Liver (tissue), 9 donors: Measurements from ENCODE around the gene GRK6. TPM values are rescaled to one million over a fixed set of nuclear protein-coding genes. Genes with fewer than 3 reads are reported as not detected.

Experiments
- DNase-seq: peaks from one replicate; pipeline ENCODE4 v3.0.0-alpha.2; 2017; ENCODE audit warnings: low spot score
- H3K27ac ChIP-seq, 2 donors: one replicate each; pipeline ENCODE4 v1.7.0; 2013; ENCODE audit warnings: inconsistent platforms in 2 of 2, low read length in 2 of 2, control low read depth in 1 of 2, low read depth in 1 of 2, mild to moderate bottlenecking in 1 of 2
- H3K27me3 ChIP-seq, 4 donors: one replicate each; pipeline versions ENCODE4 v1.6.1 to v1.7.0; 2013; ENCODE audit warnings: low read length in 3 of 4, inconsistent platforms in 1 of 4, mild to moderate bottlenecking in 1 of 4, moderate library complexity in 1 of 4; ENCODE audit not compliant: control insufficient read depth in 4 of 4, insufficient read depth in 4 of 4
- H3K36me3 ChIP-seq, 4 donors: one replicate each; pipeline versions ENCODE4 v1.6.1 to v1.7.0; 2013; ENCODE audit warnings: low read length in 3 of 4, mild to moderate bottlenecking in 3 of 4, low read depth in 1 of 4, moderate library complexity in 1 of 4; ENCODE audit not compliant: control insufficient read depth in 4 of 4, insufficient read depth in 3 of 4
- H3K4me1 ChIP-seq, 4 donors: one replicate each; pipeline versions ENCODE4 v1.6.1 to v1.7.0; 2013; ENCODE audit warnings: low read length in 3 of 4, mild to moderate bottlenecking in 3 of 4, moderate library complexity in 1 of 4; ENCODE audit not compliant: control insufficient read depth in 4 of 4, insufficient read depth in 4 of 4
- H3K4me3 ChIP-seq, 3 donors: one replicate each; pipeline versions ENCODE4 v1.6.1 to v1.7.0; 2013; ENCODE audit warnings: low read length in 3 of 3, control low read depth in 1 of 3, low read depth in 1 of 3, mild to moderate bottlenecking in 1 of 3
- H3K9ac ChIP-seq, 2 donors: one replicate each; pipeline ENCODE4 v1.7.0; 2013; ENCODE audit warnings: low read length in 2 of 2, mild to moderate bottlenecking in 2 of 2, moderate library complexity in 2 of 2, control low read depth in 1 of 2, low read depth in 1 of 2
- H3K9me3 ChIP-seq, 4 donors: one replicate each; pipeline versions ENCODE4 v1.6.1 to v1.7.0; 2013; ENCODE audit warnings: low read length in 3 of 4; ENCODE audit not compliant: control insufficient read depth in 4 of 4
- ATF3 ChIP-seq: IDR thresholded peaks from 2 replicates; pipeline ENCODE4 v1.6.1; 2016; ENCODE audit warnings: antibody characterized with exemption
- CTCF ChIP-seq: fragments of 150-350 bp; IDR thresholded peaks from 2 replicates; pipeline ENCODE4 v1.5.1; 2017; ENCODE audit warnings: improper control_type of control experiment, low read depth, low read length; ENCODE audit not compliant: missing input control
- EGR1 ChIP-seq, 2 donors: IDR thresholded peaks; 2 replicates each; pipeline ENCODE4 v1.6.1; 2016 to 2018; ENCODE audit warnings: antibody characterized with exemption in 2 of 2, low read depth in 2 of 2
- FOXA1 ChIP-seq: IDR thresholded peaks from 2 replicates; pipeline ENCODE4 v1.6.1; 2016; ENCODE audit warnings: antibody characterized with exemption
- FOXA2 ChIP-seq: IDR thresholded peaks from 2 replicates; pipeline ENCODE4 v1.6.1; 2016; ENCODE audit warnings: antibody characterized with exemption
- GABPA ChIP-seq, 2 donors: IDR thresholded peaks in 1 of 2; conservative IDR thresholded peaks in 1 of 2; 2 replicates each; pipeline ENCODE4 v1.6.1; 2016; ENCODE audit warnings: antibody characterized with exemption in 2 of 2, mild to moderate bottlenecking in 1 of 2, moderate library complexity in 1 of 2
- HNF4A ChIP-seq, 2 donors: conservative IDR thresholded peaks; 2 replicates each; pipeline ENCODE4 v1.6.1; 2016; ENCODE audit warnings: antibody characterized with exemption in 2 of 2, mild to moderate bottlenecking in 2 of 2
- HNF4G ChIP-seq: IDR thresholded peaks from 2 replicates; pipeline ENCODE4 v1.6.1; 2016; ENCODE audit warnings: antibody characterized with exemption
- JUND ChIP-seq, 2 donors: IDR thresholded peaks; 2 replicates each; pipeline ENCODE4 v1.6.1; 2016; ENCODE audit warnings: antibody characterized with exemption in 2 of 2
- MAX ChIP-seq: IDR thresholded peaks from 2 replicates; pipeline ENCODE4 v1.6.1; 2016; ENCODE audit warnings: antibody characterized with exemption
- RAD21 ChIP-seq, 2 donors: IDR thresholded peaks; 2 replicates each; pipeline ENCODE4 v1.6.1; 2016; ENCODE audit warnings: antibody characterized with exemption in 2 of 2, mild to moderate bottlenecking in 2 of 2
- REST ChIP-seq: IDR thresholded peaks from 2 replicates; pipeline ENCODE4 v1.6.1; 2016; ENCODE audit warnings: antibody characterized with exemption, mild to moderate bottlenecking
- RXRA ChIP-seq, 2 donors: IDR thresholded peaks; 2 replicates each; pipeline ENCODE4 v1.6.1; 2017 to 2018; ENCODE audit warnings: antibody characterized with exemption in 2 of 2, mild to moderate bottlenecking in 1 of 2
- YY1 ChIP-seq: IDR thresholded peaks from 2 replicates; pipeline ENCODE4 v1.6.1; 2016; ENCODE audit warnings: antibody characterized with exemption, mild to moderate bottlenecking
- WGBS: extraction: QIAGEN DNeasy Blood & Tissue Kit; methylation state at CpG from one replicate; pipeline ENCODE4 v1.1.7; 2013; 5-methylcytosine and 5-hydroxymethylcytosine counted together
- polyA plus RNA-seq, 2 donors: library from polyadenylated mRNA; stranded (reverse) in 1 of 2; unstranded in 1 of 2; fragments of 200-250 nt in 1 of 2; fragments of >200 nt in 1 of 2; fragmentation: Nextera tagmentation in 1 of 2; extraction: Ambion mirVana in 1 of 2; gene quantifications; one replicate each; pipeline versions ENCODE4 v1.2.1 to v1.2.3, GENCODE V29; 2013 to 2015
- total RNA-seq, 2 donors: library from RNA; depleted of rRNA; stranded (reverse); fragments of >200 nt; gene quantifications; one replicate each; pipeline ENCODE4 v1.2.3, GENCODE V29; 2014
- donor health status: healthy.
- donor health status: healthy.
- donor health status: healthy.
- donor health status: healthy.
- donor health status: healthy.

GRK6 gene
- total and polyA plus RNA-seq, 4 donors: 3.1 to 24.0 (median 10.8) TPM

GRCh38 chr5:177385720-177386119, 40.8 kb upstream of the GRK6 start:
- no peaks in the 10 kb centered on the region for H3K36me3 ChIP-seq
- no peaks in the 10 kb centered on the region for H3K27me3 ChIP-seq
- DNase-seq: no peak
- H3K9ac ChIP-seq: no peak overlapping the region
- WGBS: 76% methylated on average over 11 of the region's 11 CpGs
- H3K4me1 ChIP-seq: peaks cover 0 to 11% (median 6%) of the 10 kb centered on the region in 4 donors
- no peak for TF ChIP-seq RXRA (IDR thresholded peaks at IDR 0.05)
- no peak for TF ChIP-seq GABPA (IDR thresholded peaks at IDR 0.05 in 1 of 2, conservative IDR thresholded peaks at IDR 0.05 in 1 of 2)
- no peak for TF ChIP-seq HNF4G
- no peak for TF ChIP-seq YY1
- TF ChIP-seq HNF4A (conservative IDR thresholded peaks at IDR 0.05): no peak
- TF ChIP-seq EGR1 (IDR thresholded peaks at IDR 0.05; ENCODE audit: low read depth in 2 of 2): no peak
- no peak overlapping the region for H3K4me3 ChIP-seq
- H3K27ac ChIP-seq: no peak overlapping the region
- H3K9me3 ChIP-seq: no peaks in the 10 kb centered on the region

- Histone ChIP-seq H3K4me3 (no peak overlapping the region), H3K36me3 (no peaks in the 10 kb centered on the region), H3K9ac (no peak overlapping the region), H3K9me3 (no peaks in the 10 kb centered on the region), H3K4me1 (peaks cover 0 to 9% (median 6%) of the 10 kb centered on the region in 4 donors), H3K27ac (no peak overlapping the region), H3K27me3 (no peaks in the 10 kb centered on the region)
- DNase-seq: no peak
- 94% methylated on average over 8 of the region's 8 CpGs for WGBS
- TF ChIP-seq YY1 (no peak), HNF4A (conservative IDR thresholded peaks at IDR 0.05) (no peak), JUND (IDR thresholded peaks at IDR 0.05) (no peak), EGR1 (IDR thresholded peaks at IDR 0.05; ENCODE audit: low read depth in 2 of 2) (no peak), ATF3 (no peak), GABPA (IDR thresholded peaks at IDR 0.05 in 1 of 2, conservative IDR thresholded peaks at IDR 0.05 in 1 of 2) (no peak), RXRA (IDR thresholded peaks at IDR 0.05) (no peak), CTCF (no peak), RAD21 (IDR thresholded peaks at IDR 0.05) (no peak), FOXA1 (no peak), MAX (no peak), REST (no peak), HNF4G (no peak), FOXA2 (no peak)
These were observed 39.9 kb upstream of the GRK6 start for GRCh38 chr5:177386542-177386941.
